ENCODE data around the gene CTNS. TPM values are rescaled to one million over a fixed set of nuclear protein-coding genes. Genes with fewer than 3 reads are reported as not detected.
A peak's percentile ranks its signal among the peaks of the same experiment; 100 is the strongest.

Gene CTNS
- total RNA-seq, 1 donor from 2014 or later: 12.8 TPM

DNA sequence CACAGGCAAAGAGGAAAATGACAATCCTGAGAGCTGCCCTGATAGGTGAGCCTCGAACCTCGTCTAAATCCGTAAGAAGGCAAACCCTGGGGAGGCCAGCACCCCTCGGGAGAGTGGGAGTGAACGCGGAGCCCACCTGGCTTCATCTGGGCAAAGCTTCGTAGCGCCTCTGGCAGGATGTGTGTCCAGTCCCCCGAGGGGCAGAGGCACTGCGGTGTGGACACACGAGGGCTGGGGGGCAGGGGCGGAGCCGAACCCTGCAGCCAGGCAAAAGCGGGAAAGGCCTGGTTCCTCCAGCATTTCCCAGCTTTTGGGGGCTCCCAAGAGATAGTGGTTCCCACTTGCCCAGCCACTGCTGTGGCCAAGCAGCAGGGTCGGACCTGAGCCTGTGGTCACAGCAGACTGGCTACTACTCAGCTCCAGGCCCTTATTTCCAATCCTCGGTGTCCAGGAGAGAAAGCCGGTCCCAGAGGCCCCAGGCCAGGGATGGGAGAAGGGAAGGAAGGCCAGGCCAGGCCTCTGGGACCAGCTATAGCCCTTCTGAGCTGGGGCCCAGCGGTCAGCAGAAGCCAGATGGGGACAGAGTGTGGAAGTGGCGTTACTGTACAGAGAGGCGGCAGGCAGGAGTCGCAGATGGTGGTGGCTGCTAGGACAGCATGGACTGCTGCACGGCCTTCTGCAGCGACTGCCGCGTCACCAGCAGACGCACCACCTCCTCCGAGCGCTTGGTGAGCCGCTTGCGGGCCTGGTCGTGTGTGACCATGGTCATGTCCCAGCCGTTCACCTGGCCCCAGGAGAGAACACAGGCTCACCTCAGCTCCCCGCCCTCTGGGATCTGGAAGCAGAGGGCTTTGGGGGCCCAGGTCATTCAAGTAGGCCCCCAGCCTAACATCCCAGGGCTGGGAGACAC, 26.8 kb downstream of the CTNS start:
- intact Hi-C loops (cut with micrococcal nuclease): no loop called here
- ATAC-seq (ENCODE audit: low read depth) (no peak), DNase-seq (no peak)
- no peak for TF ChIP-seq CTCF (IDR thresholded peaks at IDR 0.05)
- POLR2A ChIA-PET: no interaction called here
- H3K9me3 Mint-ChIP-seq: no peaks in the 10 kb centered on the region
- no peak overlapping the region for H3K4me3 Mint-ChIP-seq
- no peaks in the 10 kb centered on the region for H3K27me3 Mint-ChIP-seq
- peaks cover 5% of the 10 kb centered on the region for H3K36me3 Mint-ChIP-seq (ENCODE audit: low read depth)
- CTCF ChIA-PET: no interaction called here
- no peak overlapping the region for H3K27ac Mint-ChIP-seq
- peaks cover 13% of the 10 kb centered on the region for H3K4me1 Mint-ChIP-seq

DNA sequence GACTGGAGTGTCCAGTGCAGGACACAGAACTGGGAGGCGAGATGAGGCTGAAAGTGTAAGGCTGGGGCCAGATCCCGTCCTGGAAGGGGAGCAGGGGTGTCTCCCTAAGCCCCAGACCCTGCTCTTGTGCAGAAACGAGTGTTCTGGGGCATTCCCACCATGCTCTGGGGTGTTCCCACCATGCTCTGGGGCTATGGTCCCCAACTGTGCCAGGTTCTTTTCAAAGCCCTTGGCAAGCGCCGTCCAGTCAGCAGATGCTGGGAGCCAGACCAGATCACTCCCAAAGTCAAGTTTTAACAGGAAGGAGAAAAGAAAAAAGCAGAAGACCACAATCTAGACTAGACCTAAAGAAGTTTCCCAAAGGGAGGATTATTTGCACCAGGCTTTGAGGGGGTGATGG, 29.3 kb downstream of the CTNS start:
- no peak for ATAC-seq (ENCODE audit: low read depth)

GRCh38 chr17:3666516-3666915, 30.0 kb downstream of the CTNS start:
- Mint-ChIP-seq H3K36me3 (ENCODE audit: low read depth) (peaks cover 19% of the 10 kb centered on the region), H3K27me3 (no peaks in the 10 kb centered on the region), H3K4me1 (peaks cover 21% of the 10 kb centered on the region), H3K9me3 (no peaks in the 10 kb centered on the region), H3K27ac (no peak overlapping the region), H3K4me3 (no peak overlapping the region)
- ATAC-seq (ENCODE audit: low read depth): no peak
- ChIA-PET POLR2A (interaction anchor here (0.6 to 4.3 kb wide), 3 partner anchors 13 to 30 kb away, joined by 5 to 22 read pairs (median 5); partner anchors contain the start of genes CTNS and SHPK), CTCF (no interaction called here)
- intact Hi-C loops (cut with micrococcal nuclease): no loop called here
- no peak for DNase-seq
- TF ChIP-seq CTCF (IDR thresholded peaks at IDR 0.05): no peak

More for the DNA sequence above, 29.3 kb downstream of the CTNS start:
- CTCF ChIA-PET: no interaction called here
- no peaks in the 10 kb centered on the region for H3K27me3 Mint-ChIP-seq
- no peak for TF ChIP-seq CTCF (IDR thresholded peaks at IDR 0.05)
- H3K36me3 Mint-ChIP-seq (ENCODE audit: low read depth): peaks cover 16% of the 10 kb centered on the region
- H3K4me3 Mint-ChIP-seq: peak overlapping the region; percentile 1
- POLR2A ChIA-PET: interaction anchor here (2.1 kb wide), 1 partner anchor 13 kb away, joined by 5 read pairs; no protein-coding TSS in a partner anchor
- no peak overlapping the region for H3K27ac Mint-ChIP-seq
- H3K4me1 Mint-ChIP-seq: peaks cover 21% of the 10 kb centered on the region
- no peaks in the 10 kb centered on the region for H3K9me3 Mint-ChIP-seq
- intact Hi-C loops (cut with micrococcal nuclease): no loop called here
- DNase-seq: no peak

- H3K9me3 Mint-ChIP-seq: no peaks in the 10 kb centered on the region
- peaks cover 30% of the 10 kb centered on the region for H3K36me3 Mint-ChIP-seq (ENCODE audit: low read depth)
- intact Hi-C loops (cut with micrococcal nuclease): loop anchor here (1.0 kb wide), 1 partner anchor 31 kb away; the partner anchor contains the start of genes CTNS and SHPK
- H3K4me3 Mint-ChIP-seq: peak overlapping the region; percentile 95
- ATAC-seq (ENCODE audit: low read depth): no peak
- TF ChIP-seq CTCF (IDR thresholded peaks at IDR 0.05): no peak
- peaks cover 21% of the 10 kb centered on the region for H3K4me1 Mint-ChIP-seq
- POLR2A ChIA-PET: interaction anchor here (0.5 to 4.3 kb wide), 9 partner anchors 11 to 1275 kb away, joined by 3 to 22 read pairs (median 5); partner anchors contain the start of genes CTNS and SHPK
- H3K27me3 Mint-ChIP-seq: no peaks in the 10 kb centered on the region
- CTCF ChIA-PET: no interaction called here
- H3K27ac Mint-ChIP-seq: peak overlapping the region; percentile 24
- no peak for DNase-seq
Observed at GRCh38 chr17:3667366-3668278, 31.1 kb downstream of the CTNS start.
